Heart left ventricle (tissue), 16 donors: Measurements from ENCODE around the gene PSMD3. TPM values are rescaled to one million over a fixed set of nuclear protein-coding genes. Genes with fewer than 3 reads are reported as not detected.
"Not testable (repeated sequence)": the region's sequence is repeated elsewhere in the genome, so short reads cannot be mapped to it uniquely, and the experiment has no call there.

Experiments used
- ATAC-seq, 4 donors: fragments of 200-7000 bp; cut with Tn5 transposase; one replicate each; pipeline ENCODE4 v1.9.1; 2020 to 2022; ENCODE audit warnings: moderate library complexity in 4 of 4, mild to moderate bottlenecking in 3 of 4, moderate number of reproducible peaks in 1 of 4
- DNase-seq, 5 donors: peaks; one replicate each; pipeline ENCODE4 v3.0.0-alpha.2; 2020
- H3K27ac ChIP-seq, 12 donors: fragments of 200-600 bp; sonication (generic) in 4 of 12; one replicate each; pipeline versions ENCODE4 v1.5.0 to v1.8.0; 2016 to 2022; ENCODE audit warnings: mild to moderate bottlenecking in 2 of 12
- H3K27me3 ChIP-seq, 9 donors: fragments of 200-600 bp; sonication (generic) in 2 of 9; one replicate each; pipeline versions ENCODE4 v1.5.1 to v1.8.0; 2016 to 2022; ENCODE audit warnings: mild to moderate bottlenecking in 3 of 9
- H3K36me3 ChIP-seq, 9 donors: fragments of 200-600 bp; sonication (generic) in 2 of 9; one replicate each; pipeline versions ENCODE4 v1.5.0 to v1.8.0; 2018 to 2022; ENCODE audit warnings: mild to moderate bottlenecking in 2 of 9
- H3K4me1 ChIP-seq, 12 donors: fragments of 200-600 bp; sonication (generic) in 4 of 12; one replicate each; pipeline versions ENCODE4 v1.5.0 to v1.8.0; 2016 to 2022; ENCODE audit warnings: mild to moderate bottlenecking in 3 of 12
- H3K4me3 ChIP-seq, 12 donors: fragments of 200-600 bp; sonication (generic) in 4 of 12; one replicate each; pipeline versions ENCODE4 v1.5.0 to v1.8.0; 2017 to 2022; ENCODE audit warnings: mild to moderate bottlenecking in 9 of 12, moderate library complexity in 4 of 12
- H3K9me3 ChIP-seq, 12 donors: fragments of 200-600 bp; sonication (generic) in 4 of 12; one replicate each; pipeline versions ENCODE4 v1.5.0 to v1.8.0; 2016 to 2022; ENCODE audit warnings: mild to moderate bottlenecking in 1 of 12
- CTCF ChIP-seq, 12 donors: fragments of 200-600 bp; sonication (generic) in 4 of 12; IDR thresholded peaks; one replicate each; pipeline versions ENCODE4 v1.5.0 to v1.8.0; 2018 to 2022; ENCODE audit warnings: antibody characterized with exemption in 12 of 12, mild to moderate bottlenecking in 5 of 12
- POLR2A ChIP-seq, 2 donors: fragments of 450-650 bp; IDR thresholded peaks; one replicate each; pipeline ENCODE4 v1.6.1; 2017; ENCODE audit warnings: antibody characterized with exemption in 2 of 2, mild to moderate bottlenecking in 2 of 2, moderate library complexity in 2 of 2
- WGBS, 4 donors: extraction: QIAGEN DNeasy Blood & Tissue Kit in 2 of 4; methylation state at CpG; one replicate each; pipeline versions ENCODE4 v1.1.5 to v1.1.7; 2013 to 2018; 5-methylcytosine and 5-hydroxymethylcytosine counted together
- intact Hi-C, 10 donors: fragments of 100-400 bp; cut with DNase I; formaldehyde crosslinking; loops; one replicate each; pipeline versions ENCODE4 v1.11.1 to v1.14.2; 2022
- polyA plus RNA-seq, 2 donors: library from polyadenylated mRNA; stranded (reverse); fragments of 200-250 nt; gene quantifications; one replicate each; pipeline ENCODE4 v1.2.3, GENCODE V29; 2013
- total RNA-seq, 9 donors: library from RNA; depleted of rRNA in 2 of 9; stranded (reverse); fragments of >200 nt in 2 of 9; fragmentation: NEBNext Ultra II Directional in 3 of 9; extraction: Animal tissue kit (Norgen Biotek cat#: 25700) in 3 of 9; gene quantifications; one replicate each; pipeline versions ENCODE4 v1.1.0 to v1.2.4, GENCODE V29; 2016 to 2023
- donor health status: ischemic (EF 13 %, LVEDD 7.1; RV severe dilation, severe dysfunction).
- donor health status: healthy with polysubstance abuse.
- donor health status: DM: no; HTN: yes; CAD: no.
- donor health status: DM: no; HTN: no; CAD: no.
- donor health status: ischemic (EF 25% LVEDD 6.9; RV normal size, moderate dysfunction).
- donor health status: ischemic (EF 25% LVEDD 5.7; RV mildly dilated, moderate dysfunction).
- donor health status: healthy.
- donor health status: DM: yes; HTN: yes; CAD: no.
- donor health status: ischemic (EF 35%, LVEDD 5.7; RV mildly dilated, moderate dysfunction).
- donor health status: nonischemic (EF 11% LVEDD 7.7; RV severe dilation, severe dysfunction).
- donor health status: DM: yes; HTN: yes; CAD: no.
- donor health status: PGD.
- donor health status: ischemic (EF 29% LVEDD 5.4; RV normal size, mild dysfunction).
- donor health status: nonischemic (EF 23%, LVEDD 6.1; RV moderate dilation, normal function).

PSMD3 gene
- total and polyA plus RNA-seq, 11 donors = 68.9 to 142 (median 83.3) TPM

- peaks cover 0 to 27% (median 11%) of the 10 kb centered on the region in 12 donors for H3K4me1 ChIP-seq
- peak; percentile 35 to 73 (median 56) for DNase-seq
- ATAC-seq = peak; percentile 24 to 80 (median 62)
- intact Hi-C loops = no loop called here
- no peak overlapping the region for H3K4me3 ChIP-seq
- H3K36me3 ChIP-seq = no peaks in the 10 kb centered on the region
- H3K9me3 ChIP-seq = no peaks in the 10 kb centered on the region
- WGBS, 4 donors = 48 to 58% (median 52%) methylated on average over 6 of the region's 6 CpGs
- H3K27me3 ChIP-seq = no peaks in the 10 kb centered on the region
- peak overlapping the region in 7 of 12 donors; percentile 31 to 67 (median 54) for H3K27ac ChIP-seq
- TF ChIP-seq POLR2A (IDR thresholded peaks at IDR 0.05) (no peak), CTCF (IDR thresholded peaks at IDR 0.05) (peak in 9 of 12 donors; percentile 12 to 53 (median 26))
Measured at GRCh38 chr17:39939588-39940419, 40.8 kb upstream of the PSMD3 start.

DNA sequence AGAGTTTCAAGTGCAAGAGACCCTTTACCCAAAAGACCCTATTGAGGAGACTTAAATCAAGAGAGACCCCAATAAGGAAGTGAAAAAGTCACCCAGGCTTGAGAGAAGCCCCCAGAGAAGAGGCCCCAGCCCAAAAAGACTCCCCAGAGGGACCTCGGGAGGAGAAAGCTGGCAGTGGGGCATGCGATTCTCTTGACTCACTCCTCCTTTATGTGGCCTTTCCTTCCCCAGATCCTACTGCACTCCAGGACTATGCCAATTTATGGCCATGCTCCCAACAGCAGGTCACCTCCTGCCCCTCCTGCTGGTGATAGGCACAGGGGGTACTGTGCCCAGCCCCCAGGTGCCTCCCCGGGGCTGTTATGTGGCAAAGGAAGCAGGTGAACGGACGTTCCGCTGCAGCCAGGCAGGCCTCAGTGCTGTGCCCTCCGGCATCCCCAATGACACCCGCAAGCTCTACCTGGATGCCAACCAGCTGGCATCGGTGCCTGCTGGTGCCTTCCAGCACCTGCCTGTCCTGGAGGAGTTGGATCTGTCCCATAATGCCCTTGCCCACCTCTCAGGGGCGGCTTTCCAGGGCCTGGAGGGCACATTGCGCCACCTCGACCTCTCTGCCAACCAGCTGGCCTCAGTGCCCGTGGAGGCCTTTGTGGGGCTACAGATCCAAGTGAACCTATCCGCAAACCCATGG is 36.8 kb upstream of the PSMD3 start:
- H3K4me1 ChIP-seq = peaks cover 0 to 15% (median 9%) of the 10 kb centered on the region in 12 donors
- peak in 1 of 4 donors; percentile 15 for ATAC-seq
- H3K27me3 ChIP-seq = no peaks in the 10 kb centered on the region
- intact Hi-C loops = no loop called here
- no peaks in the 10 kb centered on the region for H3K9me3 ChIP-seq
- 76 to 93% (median 85%) methylated on average over 5 to 14 of the region's 14 CpGs for WGBS, 4 donors
- no peaks in the 10 kb centered on the region for H3K36me3 ChIP-seq
- no peak overlapping the region for H3K27ac ChIP-seq
- no peak for DNase-seq
- TF ChIP-seq CTCF (IDR thresholded peaks at IDR 0.05) (no peak), POLR2A (IDR thresholded peaks at IDR 0.05) (no peak)
- no peak overlapping the region for H3K4me3 ChIP-seq

- H3K27me3 ChIP-seq = no peaks in the 10 kb centered on the region
- H3K4me1 ChIP-seq = peaks cover 0 to 10% (median 8%) of the 10 kb centered on the region in 12 donors
- H3K4me3 ChIP-seq = no peak overlapping the region
- no peak for ATAC-seq
- no peak overlapping the region for H3K27ac ChIP-seq
- intact Hi-C loops = no loop called here
- no peaks in the 10 kb centered on the region for H3K9me3 ChIP-seq
- TF ChIP-seq CTCF (IDR thresholded peaks at IDR 0.05) (no peak), POLR2A (IDR thresholded peaks at IDR 0.05) (no peak)
- 79 to 87% (median 81%) methylated on average over 7 to 16 of the region's 16 CpGs for WGBS, 4 donors
- H3K36me3 ChIP-seq = no peaks in the 10 kb centered on the region
- DNase-seq = no peak
Measured at GRCh38 chr17:39944393-39944711, 36.3 kb upstream of the PSMD3 start.

- TF ChIP-seq POLR2A (IDR thresholded peaks at IDR 0.05) (no peak), CTCF (IDR thresholded peaks at IDR 0.05) (no peak)
Measured at GRCh38 chr17:39946551-39947330, 33.9 kb upstream of the PSMD3 start.

GRCh38 chr17:39948489-39948828 is 32.1 kb upstream of the PSMD3 start:
- H3K36me3 ChIP-seq, intact Hi-C loops, H3K4me3 ChIP-seq, DNase-seq, H3K9me3 ChIP-seq, H3K27me3 ChIP-seq, H3K27ac ChIP-seq, ATAC-seq: not testable (repeated sequence)
- WGBS, 4 donors = 69 to 78% (median 75%) methylated on average over 5 of the region's 5 CpGs
- peaks cover 0 to 29% (median 10%) of the 10 kb centered on the region in 12 donors for H3K4me1 ChIP-seq

More at GRCh38 chr17:39946551-39947330, 33.9 kb upstream of the PSMD3 start:
- Histone ChIP-seq H3K4me3 (no peak overlapping the region), H3K36me3 (no peaks in the 10 kb centered on the region), H3K4me1 (peaks cover 0 to 18% (median 2%) of the 10 kb centered on the region in 12 donors), H3K27ac (no peak overlapping the region), H3K9me3 (no peaks in the 10 kb centered on the region), H3K27me3 (no peaks in the 10 kb centered on the region)
- 79 to 87% (median 81%) methylated on average over 15 of the region's 15 CpGs for WGBS, 4 donors
- DNase-seq (no peak), ATAC-seq (no peak)
- intact Hi-C loops = no loop called here
